Natural killer cell treated with Interleukin-12 subunit alpha and Interleukin-12 subunit beta and Interleukin-15 and Interleukin-18, amount 100 ng/mL, for 72 hours (primary cell): ENCODE measurements around the gene TIMP2. TPM values are rescaled to one million over a fixed set of nuclear protein-coding genes. Genes with fewer than 3 reads are reported as not detected.
A peak's percentile ranks its signal among the peaks of the same experiment; 100 is the strongest.

Experiments used
- ATAC-seq, 2 donors: fragments of 150-1000 bp; cut with Tn5 transposase in 1 of 2; sonication (Bioruptor Pico), chemical (Tn5 transposase) in 1 of 2; 2 replicates each; pipeline ENCODE4 v1.10.0; 2021
- DNase-seq: peaks from one replicate; pipeline ENCODE4 v3.0.0; 2022; ENCODE audit warnings: low spot score
- H3K27ac Mint-ChIP-seq, 2 donors: 1 replicate in 1 of 2; 2 replicates in 1 of 2; pipeline ENCODE4 v1.8.0; 2022; ENCODE audit warnings: mixed read lengths in 2 of 2, mild to moderate bottlenecking in 1 of 2, moderate library complexity in 1 of 2
- H3K27me3 Mint-ChIP-seq, 2 donors: 1 replicate in 1 of 2; 2 replicates in 1 of 2; pipeline ENCODE4 v1.8.0; 2022; ENCODE audit warnings: mixed read lengths in 2 of 2
- H3K36me3 Mint-ChIP-seq: one replicate; pipeline ENCODE4 v1.8.0; 2022; ENCODE audit warnings: mixed read lengths
- H3K4me1 Mint-ChIP-seq, 2 donors: 1 replicate in 1 of 2; 2 replicates in 1 of 2; pipeline ENCODE4 v1.8.0; 2022; ENCODE audit warnings: low read depth in 2 of 2, mixed read lengths in 2 of 2, mild to moderate bottlenecking in 1 of 2
- H3K4me3 Mint-ChIP-seq: one replicate; pipeline ENCODE4 v1.8.0; 2022; ENCODE audit warnings: mixed read lengths
- H3K9me3 Mint-ChIP-seq: 2 replicates; pipeline ENCODE4 v1.8.0; 2022; ENCODE audit warnings: mixed read lengths
- total RNA-seq, 2 donors: library from RNA; stranded (reverse); gene quantifications; one replicate each; pipeline ENCODE4 v1.2.3, GENCODE V29; 2022

TIMP2 gene
- total RNA-seq, 2 donors from 2014 or later: 0.43 TPM; not detected in 1

- Mint-ChIP-seq H3K27ac (no peak overlapping the region), H3K9me3 (no peaks in the 10 kb centered on the region)
Measured at GRCh38 chr17:78900816-78901215, 24.4 kb downstream of the TIMP2 start.

GRCh38 chr17:78899361-78900260 lies 25.6 kb downstream of the TIMP2 start:
- Mint-ChIP-seq H3K36me3 (no peaks in the 10 kb centered on the region), H3K4me1 (peaks cover 0 to 2% of the 10 kb centered on the region in 2 donors), H3K27me3 (no peaks in the 10 kb centered on the region), H3K4me3 (no peak overlapping the region), H3K9me3 (no peaks in the 10 kb centered on the region), H3K27ac (no peak overlapping the region)
- ATAC-seq: no peak
- DNase-seq: no peak

More at GRCh38 chr17:78900816-78901215, 24.4 kb downstream of the TIMP2 start:
- H3K36me3 Mint-ChIP-seq: no peaks in the 10 kb centered on the region
- peaks cover 0 to 2% of the 10 kb centered on the region in 2 donors for H3K4me1 Mint-ChIP-seq
- ATAC-seq (no peak), DNase-seq (no peak)
- no peaks in the 10 kb centered on the region for H3K27me3 Mint-ChIP-seq
- no peak overlapping the region for H3K4me3 Mint-ChIP-seq

DNA sequence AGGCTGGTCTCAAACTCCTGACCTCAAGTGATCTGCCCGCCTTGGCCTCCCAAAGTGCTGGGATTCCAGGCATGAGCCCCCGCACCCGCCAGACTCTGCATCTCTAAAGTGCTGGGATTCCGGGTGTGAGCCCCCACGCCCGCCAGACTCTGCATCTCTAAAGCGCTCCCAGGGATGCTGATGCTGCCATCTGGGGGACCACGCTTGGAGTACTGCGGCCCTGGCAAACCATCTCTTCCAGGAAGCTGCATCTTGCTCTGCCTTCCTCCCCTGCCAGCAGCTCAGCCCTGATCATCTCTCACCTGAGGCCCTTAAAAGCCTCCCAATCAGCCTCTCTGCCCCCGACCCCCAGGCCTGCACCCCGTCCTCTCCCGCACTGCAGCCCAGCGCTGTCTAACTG lies 26.2 kb downstream of the TIMP2 start:
- Mint-ChIP-seq H3K36me3 (no peaks in the 10 kb centered on the region), H3K9me3 (no peaks in the 10 kb centered on the region), H3K4me3 (no peak overlapping the region), H3K27ac (no peak overlapping the region), H3K4me1 (peaks cover 0 to 2% of the 10 kb centered on the region in 2 donors), H3K27me3 (no peaks in the 10 kb centered on the region)
- ATAC-seq (no peak), DNase-seq (no peak)

- Mint-ChIP-seq H3K27me3 (no peaks in the 10 kb centered on the region), H3K36me3 (no peaks in the 10 kb centered on the region), H3K27ac (no peak overlapping the region), H3K4me3 (no peak overlapping the region), H3K9me3 (no peaks in the 10 kb centered on the region), H3K4me1 (no peaks in the 10 kb centered on the region)
- DNase-seq: no peak
- ATAC-seq: no peak
Measured at GRCh38 chr17:78898075-78898836, 26.9 kb downstream of the TIMP2 start.

DNA sequence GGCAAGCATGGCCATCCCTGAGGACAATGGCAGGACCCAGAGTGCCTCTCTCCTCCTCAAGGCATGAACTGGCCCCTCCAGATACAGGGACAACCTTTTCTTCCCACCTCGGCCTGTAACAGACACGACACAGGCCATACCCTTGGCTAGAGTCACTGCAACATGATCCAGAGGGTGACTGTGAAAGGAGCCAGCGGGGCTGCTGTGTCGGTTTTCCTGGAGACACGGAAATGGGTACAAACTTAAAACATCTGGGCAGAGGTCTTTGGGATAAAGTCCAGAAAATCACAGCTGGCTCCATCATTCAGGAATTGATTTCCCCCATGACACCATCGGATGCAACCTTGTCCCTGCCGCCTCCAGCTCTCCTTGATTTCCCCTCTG lies 27.5 kb downstream of the TIMP2 start:
- Mint-ChIP-seq H3K36me3 (no peaks in the 10 kb centered on the region), H3K27ac (no peak overlapping the region), H3K27me3 (no peaks in the 10 kb centered on the region), H3K4me1 (no peaks in the 10 kb centered on the region), H3K9me3 (no peaks in the 10 kb centered on the region), H3K4me3 (no peak overlapping the region)
- ATAC-seq (no peak), DNase-seq (no peak)

- Mint-ChIP-seq H3K4me3 (no peak overlapping the region), H3K4me1 (no peaks in the 10 kb centered on the region), H3K9me3 (no peaks in the 10 kb centered on the region), H3K36me3 (no peaks in the 10 kb centered on the region), H3K27ac (no peak overlapping the region), H3K27me3 (peaks cover 0 to under 1% of the 10 kb centered on the region in 2 donors)
- no peak for ATAC-seq
- DNase-seq: no peak
Measured at GRCh38 chr17:78896834-78897663, 28.1 kb downstream of the TIMP2 start.

GRCh38 chr17:78896091-78896833 lies 28.9 kb downstream of the TIMP2 start:
- peaks cover 0 to 8% of the 10 kb centered on the region in 2 donors for H3K27me3 Mint-ChIP-seq
- no peaks in the 10 kb centered on the region for H3K9me3 Mint-ChIP-seq
- ATAC-seq: no peak
- peaks cover 0 to 5% of the 10 kb centered on the region in 2 donors for H3K4me1 Mint-ChIP-seq
- no peak overlapping the region for H3K4me3 Mint-ChIP-seq
- H3K36me3 Mint-ChIP-seq: no peaks in the 10 kb centered on the region
- no peak overlapping the region for H3K27ac Mint-ChIP-seq
- no peak for DNase-seq

DNA sequence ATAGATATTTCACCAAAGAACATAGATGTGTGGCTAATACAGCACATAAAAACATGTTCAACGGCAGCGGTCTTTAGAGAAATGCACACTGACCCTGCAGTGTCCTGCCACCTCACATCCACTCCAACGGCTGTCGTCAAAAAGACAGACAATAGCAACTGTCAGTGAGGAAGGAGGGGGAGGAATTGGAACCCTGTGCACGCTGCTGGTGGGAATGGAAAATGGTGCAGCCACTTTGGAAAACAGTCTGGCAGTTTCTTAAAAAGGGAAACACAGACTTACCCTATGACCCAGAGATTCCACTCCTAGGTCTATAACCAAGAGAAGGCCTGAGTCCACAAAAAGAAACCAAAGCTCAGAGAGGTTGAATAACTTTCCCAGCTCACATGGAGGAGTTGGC lies 29.9 kb downstream of the TIMP2 start:
- H3K36me3 Mint-ChIP-seq: no peaks in the 10 kb centered on the region
- DNase-seq (no peak), ATAC-seq (no peak)
- no peak overlapping the region for H3K4me3 Mint-ChIP-seq
- H3K9me3 Mint-ChIP-seq: no peaks in the 10 kb centered on the region
- H3K4me1 Mint-ChIP-seq: peaks cover 0 to 13% of the 10 kb centered on the region in 2 donors
- H3K27me3 Mint-ChIP-seq: peaks cover 4 to 15% of the 10 kb centered on the region in 2 donors
- no peak overlapping the region for H3K27ac Mint-ChIP-seq

GRCh38 chr17:78893684-78894083 lies 31.5 kb downstream of the TIMP2 start:
- H3K27me3 Mint-ChIP-seq: peaks cover 4 to 15% of the 10 kb centered on the region in 2 donors
- DNase-seq (no peak), ATAC-seq (no peak)
- no peaks in the 10 kb centered on the region for H3K36me3 Mint-ChIP-seq
- H3K4me3 Mint-ChIP-seq: no peak overlapping the region
- no peak overlapping the region for H3K27ac Mint-ChIP-seq
- no peaks in the 10 kb centered on the region for H3K9me3 Mint-ChIP-seq
- peaks cover 0 to 13% of the 10 kb centered on the region in 2 donors for H3K4me1 Mint-ChIP-seq

DNA sequence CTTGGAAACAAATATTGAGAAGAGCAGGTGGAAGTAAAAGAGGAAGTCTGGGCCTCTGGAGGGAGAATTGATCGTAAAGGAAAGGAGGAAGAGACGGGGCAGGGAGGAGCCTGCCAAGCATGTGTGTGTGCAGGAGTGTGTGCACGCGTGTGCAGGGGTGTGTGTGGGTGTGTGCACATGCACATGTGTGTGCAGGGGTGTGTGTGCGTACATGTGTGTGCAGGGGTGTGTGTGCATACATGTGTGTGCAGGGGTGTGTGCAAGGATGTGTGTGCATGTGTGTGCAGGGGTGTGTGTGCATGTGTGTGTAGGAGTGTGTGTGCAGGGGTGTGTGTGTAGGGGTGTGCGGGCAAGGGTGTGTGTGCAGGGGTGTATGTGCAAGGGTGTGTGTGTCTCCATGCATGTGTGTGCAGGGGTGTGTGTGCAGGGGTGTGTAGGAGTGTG lies 32.2 kb downstream of the TIMP2 start:
- no peaks in the 10 kb centered on the region for H3K9me3 Mint-ChIP-seq
- no peak overlapping the region for H3K4me3 Mint-ChIP-seq
- peaks cover 0 to 13% of the 10 kb centered on the region in 2 donors for H3K4me1 Mint-ChIP-seq
- DNase-seq (no peak), ATAC-seq (peak in 1 of 2 donors; percentile 4)
- H3K27me3 Mint-ChIP-seq: peaks cover 4 to 15% of the 10 kb centered on the region in 2 donors
- no peaks in the 10 kb centered on the region for H3K36me3 Mint-ChIP-seq
- H3K27ac Mint-ChIP-seq: peak overlapping the region in 1 of 2 donors; percentile 19

- Mint-ChIP-seq H3K4me1 (peaks cover 0 to 13% of the 10 kb centered on the region in 2 donors), H3K27ac (peak overlapping the region in 1 of 2 donors; percentile 19), H3K36me3 (no peaks in the 10 kb centered on the region), H3K9me3 (no peaks in the 10 kb centered on the region), H3K4me3 (no peak overlapping the region), H3K27me3 (peaks cover 4 to 15% of the 10 kb centered on the region in 2 donors)
- DNase-seq (no peak), ATAC-seq (no peak)
Measured at GRCh38 chr17:78892520-78892919, 32.7 kb downstream of the TIMP2 start.

DNA sequence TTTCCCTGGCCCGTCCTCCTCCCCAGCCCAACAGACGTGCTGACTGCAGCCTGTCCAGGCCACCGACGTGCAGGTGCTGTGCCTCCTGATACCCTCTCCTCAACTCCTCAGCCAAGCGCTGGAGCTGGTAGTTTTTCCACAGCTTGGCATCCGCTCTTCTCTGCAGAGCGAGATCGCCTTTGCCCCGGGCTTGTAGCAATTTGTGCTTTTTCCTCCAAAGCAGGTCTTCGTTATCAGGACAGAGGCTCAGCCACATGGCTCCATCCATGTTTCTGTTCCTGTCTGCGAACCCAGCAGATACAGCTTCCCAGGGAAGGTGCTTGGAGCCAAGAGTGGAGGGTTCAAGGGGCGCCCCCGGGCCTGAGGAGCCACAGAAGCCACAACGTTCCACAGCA lies 33.1 kb downstream of the TIMP2 start:
- Mint-ChIP-seq H3K27ac (peak overlapping the region in 1 of 2 donors; percentile 8), H3K27me3 (peaks cover 4 to 15% of the 10 kb centered on the region in 2 donors), H3K36me3 (no peaks in the 10 kb centered on the region), H3K9me3 (no peaks in the 10 kb centered on the region), H3K4me1 (peaks cover 0 to 13% of the 10 kb centered on the region in 2 donors), H3K4me3 (no peak overlapping the region)
- ATAC-seq (no peak), DNase-seq (no peak)
